H1 (cell line): ENCODE data around the gene EVC2. TPM values are rescaled to one million over a fixed set of nuclear protein-coding genes. Genes with fewer than 3 reads are reported as not detected.

Source experiments
- CTCF ChIA-PET: fragments of 300-600 bp; sonication (Branson Sonifier 250); formaldehyde crosslinking; loops from one replicate; lab custom pipeline; 2021; ENCODE audit not compliant: partially characterized antibody; lab: Charles Lee
- POLR2A ChIA-PET: fragments of 300-600 bp; sonication (Branson Sonifier 250); formaldehyde crosslinking; loops from one replicate; lab custom pipeline; 2021; ENCODE audit warnings: inconsistent platforms; ENCODE audit not compliant: partially characterized antibody; lab: Charles Lee
- DNase-seq, 2 experiments: peaks; one replicate each; pipeline versions ENCODE4 v3.0.0 to v3.0.0-alpha.2; 2010 to 2022; ENCODE audit warnings: low spot score in 2 of 2, low read depth in 1 of 2, mixed read lengths in 1 of 2
- FAIRE-seq: peaks from 2 replicates; lab custom pipeline; 2011; peaks lifted over from hg19 to GRCh38; lab: Jason Lieb, UNC
- H2AFZ ChIP-seq: 2 replicates; pipeline ENCODE4 v1.8.1; 2012; ENCODE audit warnings: low read length, inconsistent platforms
- H2AK5ac ChIP-seq: 2 replicates; pipeline ENCODE4 v1.6.1; 2013; ENCODE audit warnings: low read depth, low read length
- H2BK120ac ChIP-seq: replicated peaks from 2 replicates; pipeline ENCODE3; 2013; ENCODE audit warnings: low read depth, low read length, inconsistent platforms
- H2BK12ac ChIP-seq: 2 replicates; pipeline ENCODE4 v1.6.1; 2013; ENCODE audit warnings: low read depth, low read length
- H2BK15ac ChIP-seq: 2 replicates; pipeline ENCODE4 v1.6.1; 2013; ENCODE audit warnings: low read length
- H2BK20ac ChIP-seq: 2 replicates; pipeline ENCODE4 v1.6.1; 2013; ENCODE audit warnings: low read length
- H2BK5ac ChIP-seq: 2 replicates; pipeline ENCODE4 v1.6.1; 2013; ENCODE audit warnings: low read depth, low read length
- H3K14ac ChIP-seq: 2 replicates; pipeline ENCODE4 v1.6.1; 2013; ENCODE audit warnings: inconsistent platforms; ENCODE audit not compliant: insufficient read length
- H3K18ac ChIP-seq: 2 replicates; pipeline ENCODE4 v1.6.1; 2013; ENCODE audit warnings: low read length; ENCODE audit errors: extremely low read depth
- H3K23ac ChIP-seq: 2 replicates; pipeline ENCODE4 v1.6.1; 2013; ENCODE audit warnings: inconsistent platforms; ENCODE audit not compliant: insufficient read length
- H3K23me2 ChIP-seq: 2 replicates; pipeline ENCODE4 v1.6.1; 2013; ENCODE audit warnings: low read depth, low read length
- H3K27ac ChIP-seq: 2 replicates; pipeline ENCODE4 v1.6.1; 2011; ENCODE audit warnings: low read depth, low read length, inconsistent platforms
- H3K27me3 ChIP-seq, 4 experiments: replicated peaks in 1 of 4; 1 replicate in 1 of 4; 2 replicates in 3 of 4; pipeline versions ENCODE4 v1.6.1 to v1.8.1; 2011 to 2013; ENCODE audit warnings: low read length in 3 of 4, mild to moderate bottlenecking in 3 of 4, inconsistent platforms in 2 of 4, mixed read lengths in 2 of 4, moderate library complexity in 1 of 4; ENCODE audit not compliant: control insufficient read depth in 3 of 4, insufficient read depth in 3 of 4; ENCODE audit errors: extremely low read depth in 1 of 4
- H3K36me3 ChIP-seq, 4 experiments: 2 replicates each; pipeline versions ENCODE4 v1.6.1 to v1.8.1; 2011 to 2013; ENCODE audit warnings: mild to moderate bottlenecking in 4 of 4, low read length in 3 of 4, moderate library complexity in 2 of 4, control low read depth in 1 of 4, inconsistent platforms in 1 of 4; ENCODE audit not compliant: insufficient read depth in 4 of 4, control insufficient read depth in 2 of 4
- H3K4ac ChIP-seq: replicated peaks from 2 replicates; pipeline ENCODE3; 2013; ENCODE audit warnings: low read length, low read depth, mixed read lengths, inconsistent platforms; ENCODE audit not compliant: insufficient read length
- H3K4me1 ChIP-seq, 4 experiments: replicated peaks in 1 of 4; 1 replicate in 1 of 4; 2 replicates in 3 of 4; pipeline versions ENCODE4 v1.6.1 to v1.8.1; 2011 to 2013; ENCODE audit warnings: low read length in 3 of 4, inconsistent platforms in 2 of 4, mixed read lengths in 1 of 4; ENCODE audit not compliant: insufficient read depth in 4 of 4, control insufficient read depth in 3 of 4
- H3K4me2 ChIP-seq, 2 experiments: 2 replicates each; pipeline versions ENCODE4 v1.6.1 to v1.8.1; 2011 to 2013; ENCODE audit warnings: low read depth in 2 of 2, low read length in 2 of 2, control low read depth in 1 of 2, inconsistent platforms in 1 of 2, mild to moderate bottlenecking in 1 of 2; ENCODE audit not compliant: insufficient read depth in 1 of 2
- H3K4me3 ChIP-seq, 4 experiments: fragments of 200-600, 300-600 bp in 1 of 4; sonication (generic), shearing (Covaris generic), sonication (Bioruptor Twin) in 1 of 4; 2 replicates each; pipeline versions ENCODE4 v1.5.1 to v1.8.1; 2011 to 2016; ENCODE audit warnings: low read length in 4 of 4, low read depth in 3 of 4, control low read depth in 2 of 4, inconsistent platforms in 2 of 4, mild to moderate bottlenecking in 2 of 4, mixed read lengths in 1 of 4, moderate library complexity in 1 of 4; ENCODE audit not compliant: insufficient read depth in 2 of 4; ENCODE audit errors: extremely low read depth in 1 of 4
- H3K56ac ChIP-seq: replicated peaks from 2 replicates; pipeline ENCODE3; 2013; ENCODE audit warnings: low read depth, mild to moderate bottlenecking, mixed read lengths, low read length, inconsistent platforms; ENCODE audit not compliant: insufficient read length
- H3K79me1 ChIP-seq: 2 replicates; pipeline ENCODE4 v1.6.1; 2013; ENCODE audit warnings: low read depth, low read length, control low read depth
- H3K79me2 ChIP-seq, 2 experiments: 2 replicates each; pipeline versions ENCODE4 v1.6.1 to v1.8.1; 2012 to 2013; ENCODE audit warnings: low read length in 2 of 2, mild to moderate bottlenecking in 2 of 2, inconsistent platforms in 1 of 2; ENCODE audit not compliant: insufficient read depth in 2 of 2, control insufficient read depth in 1 of 2
- H3K9ac ChIP-seq, 4 experiments: replicated peaks in 1 of 4; 1 replicate in 1 of 4; 2 replicates in 3 of 4; pipeline versions ENCODE4 v1.6.1 to v1.8.1; 2011 to 2013; ENCODE audit warnings: low read depth in 3 of 4, low read length in 3 of 4, control low read depth in 2 of 4, mild to moderate bottlenecking in 2 of 4, moderate library complexity in 2 of 4, inconsistent platforms in 1 of 4; ENCODE audit errors: extremely low read depth in 1 of 4
- H3K9me3 ChIP-seq, 2 experiments: 2 replicates each; pipeline versions ENCODE4 v1.6.1 to v1.8.1; 2012 to 2013; ENCODE audit warnings: mild to moderate bottlenecking in 2 of 2, moderate library complexity in 2 of 2, control low read depth in 1 of 2, inconsistent platforms in 1 of 2, low read depth in 1 of 2, low read length in 1 of 2, mixed read lengths in 1 of 2; ENCODE audit not compliant: insufficient read depth in 2 of 2
- H4K20me1 ChIP-seq, 2 experiments: replicated peaks in 1 of 2; 2 replicates each; pipeline versions ENCODE3 to v1.8.1; 2011 to 2013; ENCODE audit warnings: inconsistent platforms in 2 of 2, low read length in 2 of 2, mild to moderate bottlenecking in 1 of 2; ENCODE audit not compliant: insufficient read depth in 2 of 2, control insufficient read depth in 1 of 2
- H4K5ac ChIP-seq: 2 replicates; pipeline ENCODE4 v1.6.1; 2013; ENCODE audit warnings: low read length, low read depth, mixed read lengths, inconsistent platforms; ENCODE audit not compliant: insufficient read length
- H4K8ac ChIP-seq: 2 replicates; pipeline ENCODE4 v1.8.0; 2013; ENCODE audit warnings: mild to moderate bottlenecking, moderate library complexity, low read length, inconsistent platforms; ENCODE audit not compliant: insufficient read depth; ENCODE audit errors: extremely low read depth
- H4K91ac ChIP-seq: replicated peaks from 2 replicates; pipeline ENCODE3; 2013; ENCODE audit warnings: low read length, mixed read lengths, inconsistent platforms; ENCODE audit not compliant: insufficient read length
- BACH1 ChIP-seq: IDR thresholded peaks from 2 replicates; pipeline ENCODE4 v1.6.1; 2012; ENCODE audit warnings: low read length, improper control_type of control experiment
- CEBPB ChIP-seq: IDR thresholded peaks from 2 replicates; pipeline ENCODE4 v1.6.1; 2012; ENCODE audit warnings: low read depth, low read length
- CHD1 ChIP-seq: IDR thresholded peaks from 2 replicates; pipeline ENCODE4 v1.6.1; 2012; ENCODE audit warnings: low read depth, low read length, improper control_type of control experiment
- CHD2 ChIP-seq: IDR thresholded peaks from 2 replicates; pipeline ENCODE4 v1.6.1; 2012; ENCODE audit warnings: low read length, improper control_type of control experiment
- CTBP2 ChIP-seq: IDR thresholded peaks from 2 replicates; pipeline ENCODE4 v1.7.0; 2011; ENCODE audit warnings: borderline replicate concordance, mild to moderate bottlenecking, moderate library complexity, mixed read lengths, low read length; ENCODE audit not compliant: insufficient read depth, insufficient read length
- GABPA ChIP-seq: IDR thresholded peaks from 2 replicates; pipeline ENCODE4 v1.6.1; 2011; ENCODE audit warnings: mild to moderate bottlenecking, low read length, moderate library complexity, borderline replicate concordance; ENCODE audit not compliant: insufficient read depth
- POLR2AphosphoS5 ChIP-seq: IDR thresholded peaks from 2 replicates; pipeline ENCODE4 v1.6.1; 2011; ENCODE audit warnings: low read depth, low read length
- RNF2 ChIP-seq: fragments of 200-900, 300-1000 bp; sonication (generic); IDR thresholded peaks from 2 replicates; pipeline ENCODE4 v1.7.1; 2016; ENCODE audit warnings: borderline replicate concordance, low read depth, mild to moderate bottlenecking, antibody characterized with exemption, low read length; ENCODE audit not compliant: poor library complexity, severe bottlenecking; ENCODE audit errors: missing control alignments
- SIRT6 ChIP-seq: IDR thresholded peaks from one replicate; pipeline ENCODE4 v1.7.1; 2012; ENCODE audit warnings: low read length, inconsistent platforms
- YY1 ChIP-seq: IDR thresholded peaks from 2 replicates; pipeline ENCODE4 v1.6.1; 2011; ENCODE audit warnings: low read depth, mild to moderate bottlenecking, low read length
- WGBS, 2 experiments: shearing (Covaris generic) in 1 of 2; methylation state at CpG; one replicate each; pipeline versions ENCODE4 v1.1.6 to v1.1.7; 2013 to 2015; ENCODE audit warnings: low lambda C conversion rate in 2 of 2, mixed read lengths in 2 of 2, inconsistent platforms in 1 of 2, low coverage in 1 of 2, missing lambda C conversion rate in 1 of 2; ENCODE audit not compliant: insufficient replicate concordance in 2 of 2, insufficient coverage in 1 of 2, insufficient read length in 1 of 2; ENCODE audit errors: extremely low coverage in 1 of 2, missing lambda C conversion rate in 1 of 2; 5-methylcytosine and 5-hydroxymethylcytosine counted together
- polyA plus RNA-seq, 7 experiments: library from polyadenylated mRNA; depleted of rRNA in 3 of 7; stranded (reverse) in 5 of 7; unstranded in 2 of 7; fragments of >200 nt in 5 of 7; fragments of 200-250 nt in 2 of 7; gene quantifications; 1 replicate in 5 of 7; 2 replicates in 1 of 7; 4 replicates in 1 of 7; pipeline versions ENCODE4 v1.2.1 to v1.2.3, GENCODE V29; 2011 to 2013; ENCODE audit warnings: missing spikeins in 2 of 7, mixed read lengths in 2 of 7
- total RNA-seq: library from RNA; stranded (reverse); fragmentation: NEBNext Ultra II Directional; extraction: Animal tissue kit (Norgen Biotek cat#: 25700); gene quantifications from 2 replicates; pipeline ENCODE4 v1.2.1, GENCODE V29; 2021
- TF ChIP-seq, protein P1 (sequence below), 3 experiments: IDR thresholded peaks; 1 replicate in 2 of 3; 2 replicates in 1 of 3; pipeline versions ENCODE4 v1.5.1 to v1.6.1; 2011; ENCODE audit warnings: low read length in 3 of 3, mild to moderate bottlenecking in 3 of 3, inconsistent platforms in 2 of 3, low read depth in 1 of 3, moderate library complexity in 1 of 3; ENCODE audit not compliant: insufficient read depth in 1 of 3; ENCODE audit errors: control extremely low read depth in 1 of 3

The EVC2 gene
- total and polyA plus RNA-seq, 2 of the 8 experiments (the other 6 are each of a cell fraction or from before 2014, with no cell fraction given), result 0.73 to 5.9 TPM

DNA sequence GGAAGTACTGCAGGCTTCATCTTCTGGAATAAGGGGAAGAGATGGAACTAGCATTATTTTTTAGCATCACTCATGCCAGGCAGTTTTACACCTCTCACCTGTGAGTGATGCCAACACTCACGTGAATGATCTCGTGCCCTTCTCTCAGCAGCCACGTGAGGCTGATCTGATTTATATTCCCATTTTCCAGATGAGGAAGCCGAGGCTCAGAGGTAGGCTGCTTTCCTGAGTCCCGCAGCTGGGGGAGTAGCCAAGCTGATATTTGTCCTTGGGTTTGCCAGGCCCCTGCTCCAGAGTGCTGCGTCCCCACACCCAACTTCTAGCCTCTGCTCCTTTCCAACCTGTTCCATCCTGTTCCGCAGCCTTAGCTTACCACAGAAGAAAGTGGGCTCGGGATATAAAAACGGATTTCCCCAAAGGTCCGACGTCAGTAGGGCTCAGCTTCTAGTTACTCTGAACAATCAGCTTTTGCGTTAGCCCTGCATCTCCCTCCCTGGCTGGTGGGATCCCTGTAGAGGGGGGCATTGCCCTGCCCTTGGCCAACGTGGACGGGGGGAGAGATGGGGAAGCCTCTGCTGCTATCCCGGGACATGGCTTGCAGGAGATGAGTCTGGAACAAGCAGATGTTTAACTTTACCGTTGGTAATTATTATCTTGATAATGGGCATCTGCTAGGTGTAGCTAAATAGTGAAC is 11.9 kb upstream of the EVC2 start:
- Histone ChIP-seq H3K27ac (no peak overlapping the region), H3K27me3 (no peaks in the 10 kb centered on the region), H2BK20ac (no peak overlapping the region), H2AFZ (no peak overlapping the region), H3K4me2 (no peak overlapping the region), H3K56ac (no peak overlapping the region), H2BK5ac (no peak overlapping the region), H2BK120ac (no peak overlapping the region), H3K23me2 (no peaks in the 10 kb centered on the region), H3K18ac (no peak overlapping the region), H3K4me3 (no peak overlapping the region), H4K8ac (no peak overlapping the region), H3K4ac (no peak overlapping the region), H2BK15ac (no peak overlapping the region), H3K79me2 (no peaks in the 10 kb centered on the region), H4K20me1 (peaks cover 0 to 3% of the 10 kb centered on the region in 2 experiments), H3K14ac (no peak overlapping the region), H3K79me1 (no peaks in the 10 kb centered on the region), H3K9ac (no peak overlapping the region), H4K91ac (no peak overlapping the region), H4K5ac (no peak overlapping the region), H2BK12ac (no peak overlapping the region), H3K9me3 (peaks cover under 1 to 2% of the 10 kb centered on the region in 2 experiments; a peak in 1 of 4 replicates), H2AK5ac (no peak overlapping the region), H3K4me1 (peaks cover 0 to 2% (median 0%) of the 10 kb centered on the region in 4 experiments; a peak in 2 of 7 replicates), H3K23ac (no peak overlapping the region), H3K36me3 (peaks cover 0 to 2% (median under 1%) of the 10 kb centered on the region in 4 experiments; a peak in 3 of 8 replicates)
- ChIA-PET POLR2A (no interaction called here), CTCF (no interaction called here)
- FAIRE-seq, result no peak
- WGBS, 2 experiments, result 80% methylated on average over 16 of the region's 16 CpGs; no CpG with 5 or more reads in 1 of the 2 experiments
- no peak for DNase-seq
- TF ChIP-seq BACH1 (no peak), CHD1 (no peak), YY1 (no peak), RNF2 (no peak), CTBP2 (no peak), CEBPB (no peak), CHD2 (no peak), GABPA (no peak), POLR2AphosphoS5 (no peak), SIRT6 (no peak)
- TF ChIP-seq, protein P1, sequence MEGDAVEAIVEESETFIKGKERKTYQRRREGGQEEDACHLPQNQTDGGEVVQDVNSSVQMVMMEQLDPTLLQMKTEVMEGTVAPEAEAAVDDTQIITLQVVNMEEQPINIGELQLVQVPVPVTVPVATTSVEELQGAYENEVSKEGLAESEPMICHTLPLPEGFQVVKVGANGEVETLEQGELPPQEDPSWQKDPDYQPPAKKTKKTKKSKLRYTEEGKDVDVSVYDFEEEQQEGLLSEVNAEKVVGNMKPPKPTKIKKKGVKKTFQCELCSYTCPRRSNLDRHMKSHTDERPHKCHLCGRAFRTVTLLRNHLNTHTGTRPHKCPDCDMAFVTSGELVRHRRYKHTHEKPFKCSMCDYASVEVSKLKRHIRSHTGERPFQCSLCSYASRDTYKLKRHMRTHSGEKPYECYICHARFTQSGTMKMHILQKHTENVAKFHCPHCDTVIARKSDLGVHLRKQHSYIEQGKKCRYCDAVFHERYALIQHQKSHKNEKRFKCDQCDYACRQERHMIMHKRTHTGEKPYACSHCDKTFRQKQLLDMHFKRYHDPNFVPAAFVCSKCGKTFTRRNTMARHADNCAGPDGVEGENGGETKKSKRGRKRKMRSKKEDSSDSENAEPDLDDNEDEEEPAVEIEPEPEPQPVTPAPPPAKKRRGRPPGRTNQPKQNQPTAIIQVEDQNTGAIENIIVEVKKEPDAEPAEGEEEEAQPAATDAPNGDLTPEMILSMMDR (IDR thresholded peaks at IDR 0.05; ENCODE audit: control extremely low read depth in 1 of 3, insufficient read depth in 1 of 3, low read depth in 1 of 3, low read length in 3 of 3), result no peak
